HG02610 (cell line): ENCODE measurements around the gene RHBDD3.

Source experiments
- ATAC-seq: cut with Tn5 transposase; IDR thresholded peaks from one replicate; pipeline ENCODE4 v1.9.1; 2021; ENCODE audit warnings: mild to moderate bottlenecking, moderate library complexity; ENCODE audit not compliant: unreplicated experiment

Gene RHBDD3

DNA sequence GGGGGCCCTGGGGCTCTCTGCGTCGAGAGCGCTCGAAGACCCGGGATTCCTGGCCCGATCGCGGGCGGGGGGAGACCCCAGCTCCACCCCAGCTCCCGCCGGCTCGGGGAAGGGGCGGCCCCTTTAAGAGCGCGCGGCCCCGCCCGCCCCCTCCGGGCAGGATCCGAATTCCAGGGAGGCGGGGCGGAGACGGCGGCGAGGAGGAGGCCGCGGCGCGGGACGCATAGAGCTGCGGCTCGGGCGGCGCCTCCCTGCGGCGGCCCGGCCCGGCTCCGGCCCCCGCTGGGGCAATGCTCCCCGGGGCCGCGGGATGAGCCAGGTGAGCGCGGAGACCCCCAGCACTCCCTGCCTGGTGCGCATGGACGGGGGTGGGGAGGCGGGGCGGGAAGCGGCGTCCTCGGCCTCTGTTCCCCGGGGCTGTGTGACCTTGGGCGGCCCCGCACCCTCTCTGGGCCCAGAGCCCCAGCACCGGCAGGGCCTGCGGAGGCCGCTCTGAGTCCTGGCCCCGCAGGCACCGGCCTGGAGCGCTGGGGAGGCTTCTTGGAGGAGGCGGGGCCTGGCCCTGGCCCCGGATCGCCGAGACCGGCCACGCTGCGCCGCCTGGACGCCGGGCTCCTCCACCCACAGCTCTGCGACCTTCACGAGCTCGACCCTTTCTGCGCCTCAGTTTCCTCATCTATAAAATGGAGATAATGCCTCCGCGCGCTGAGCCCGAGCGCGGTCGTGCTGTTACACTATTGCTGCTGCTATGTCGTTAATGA lies 39.2 kb upstream of the RHBDD3 start:
- no peak for ATAC-seq

DNA sequence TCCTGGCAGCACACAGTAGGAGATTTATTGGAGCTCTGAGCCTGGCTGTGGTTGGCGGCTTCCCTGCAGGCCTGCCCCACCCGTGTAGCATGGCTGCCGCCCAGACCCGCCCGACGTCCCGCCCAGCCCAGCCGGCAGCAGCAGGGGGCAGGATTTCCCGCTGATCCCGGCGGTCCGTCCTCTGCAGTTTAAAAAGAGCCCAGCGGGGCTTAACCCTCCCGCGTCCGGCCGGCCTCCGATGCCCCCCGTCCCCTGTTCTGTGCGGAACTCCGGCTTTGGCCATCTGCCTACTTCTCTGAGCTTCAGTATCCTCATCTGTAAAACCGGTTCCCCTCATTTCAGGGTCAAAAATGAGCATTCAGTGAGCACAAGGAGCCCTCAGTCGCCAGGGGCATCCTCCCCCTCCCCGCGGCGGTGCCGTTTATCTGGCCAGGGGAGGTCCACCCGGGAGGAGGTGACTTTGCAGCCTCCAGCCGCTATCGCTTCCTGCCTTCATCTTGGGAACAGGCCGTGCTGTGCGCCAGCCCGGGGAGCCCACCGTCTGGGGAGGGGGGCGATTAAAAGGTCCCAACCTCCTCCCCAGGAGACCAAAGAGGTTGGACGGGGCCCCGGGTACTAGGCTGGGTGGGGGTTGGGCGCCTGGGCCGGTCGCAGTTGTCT lies 38.5 kb upstream of the RHBDD3 start, which contains the start of gene GAS2L1:
Gene GAS2L1 (plus strand): TSS at position 476 of the 660 bp plus-strand sequence. CDS start 1,456 bp downstream, outside the sequence.
- ATAC-seq, result no peak

DNA sequence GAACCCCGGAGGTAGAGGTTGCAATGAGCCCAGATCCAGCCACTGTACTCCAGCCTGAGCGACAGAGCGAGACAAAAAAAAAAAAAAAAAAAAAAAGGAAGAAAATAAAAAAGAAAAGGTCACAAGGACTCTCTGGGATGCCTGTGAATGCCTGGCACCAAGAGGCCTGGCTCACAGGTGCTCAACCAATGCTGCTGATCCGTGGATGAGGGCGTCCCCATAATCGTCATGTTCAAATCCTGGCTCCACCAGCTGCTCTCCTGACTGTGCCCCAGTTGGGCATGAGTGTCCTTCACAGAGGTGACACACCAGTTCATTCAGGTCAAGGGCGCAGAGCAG lies 38.0 kb upstream of the RHBDD3 start:
- ATAC-seq, result no peak

DNA sequence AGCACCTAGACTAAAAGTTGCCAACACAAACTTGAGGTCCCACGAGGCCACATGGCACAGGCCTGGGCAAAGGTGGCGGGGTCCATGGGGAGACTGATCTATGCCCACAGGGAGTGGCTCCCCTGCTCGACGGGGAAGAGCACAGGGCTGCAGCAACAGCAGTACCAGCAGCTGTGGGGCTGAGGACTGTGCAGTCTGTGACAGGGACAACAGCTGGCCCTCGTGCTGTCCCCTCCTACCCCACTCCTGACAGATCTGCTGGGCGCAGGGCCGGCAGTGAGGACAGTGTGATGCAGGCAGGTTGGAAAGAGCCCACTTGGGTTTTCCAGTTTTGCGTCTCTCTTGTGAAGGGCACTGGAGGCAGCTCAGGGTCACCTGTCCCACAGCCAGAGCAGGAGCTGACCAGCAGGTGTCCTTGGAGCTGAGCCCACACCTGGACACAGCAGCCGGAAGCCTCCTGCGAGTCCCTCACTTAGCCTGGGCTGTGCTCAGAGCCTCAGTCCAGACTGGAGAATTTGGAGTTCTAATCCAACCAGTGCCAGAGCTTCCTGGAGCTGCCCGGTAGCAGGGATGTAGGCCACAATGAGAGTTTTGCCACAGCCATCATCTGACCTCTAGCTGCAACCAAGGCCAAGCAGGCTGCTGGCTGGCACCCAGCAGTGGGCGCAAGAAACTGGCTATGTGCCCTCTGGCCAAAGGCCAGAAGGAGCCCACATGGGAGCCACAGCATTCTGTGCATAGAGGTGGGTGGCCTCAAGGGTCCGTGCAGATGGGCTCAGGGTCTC lies 35.1 kb upstream of the RHBDD3 start:
- no peak for ATAC-seq

DNA sequence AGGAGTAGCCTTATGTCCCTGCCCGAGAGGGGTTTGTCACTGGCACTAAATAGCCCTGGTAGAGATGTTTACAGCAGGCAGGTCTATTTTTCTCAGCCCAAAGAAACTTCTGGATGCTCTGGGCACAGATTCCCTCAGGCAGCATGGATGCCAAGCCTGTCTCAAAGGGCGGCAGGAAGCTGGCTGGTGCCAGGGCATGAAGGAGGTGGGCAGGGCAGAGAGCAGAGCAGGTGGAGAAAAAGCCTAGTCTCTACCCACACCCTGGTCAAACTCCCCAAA lies 34.6 kb upstream of the RHBDD3 start:
- no peak for ATAC-seq

DNA sequence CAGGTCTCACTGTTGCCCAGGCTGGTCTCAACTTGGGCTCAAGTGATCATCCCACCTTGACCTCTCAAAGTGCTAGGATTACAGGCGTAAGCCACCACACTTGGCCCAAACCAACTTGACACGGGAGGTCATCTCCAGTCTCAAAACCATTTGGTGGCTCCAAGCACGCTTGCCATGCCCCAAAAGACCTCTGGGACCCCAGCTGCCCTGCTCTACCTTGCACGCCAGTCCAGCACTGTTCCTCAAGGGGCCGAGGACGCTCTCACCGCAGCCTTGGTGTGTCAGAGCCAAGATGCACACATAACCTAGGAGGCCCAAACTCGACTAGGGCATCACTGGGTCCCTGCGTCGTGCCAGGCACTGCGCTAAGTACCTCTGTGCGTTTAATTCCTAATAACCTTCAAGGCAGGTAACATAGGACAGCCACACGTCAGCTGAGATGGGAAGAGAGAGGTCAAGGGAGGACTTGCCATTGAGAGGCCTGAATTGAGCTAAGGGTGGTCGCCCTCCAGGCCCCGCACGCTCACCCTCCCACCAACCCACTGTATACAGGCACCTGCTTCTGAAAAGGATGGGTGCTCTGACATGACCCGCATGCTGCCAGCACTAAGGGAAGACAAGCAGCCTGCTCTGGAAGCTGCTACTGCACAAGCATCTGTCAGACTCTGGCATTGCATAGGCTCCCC lies 34.1 kb upstream of the RHBDD3 start:
- no peak for ATAC-seq

DNA sequence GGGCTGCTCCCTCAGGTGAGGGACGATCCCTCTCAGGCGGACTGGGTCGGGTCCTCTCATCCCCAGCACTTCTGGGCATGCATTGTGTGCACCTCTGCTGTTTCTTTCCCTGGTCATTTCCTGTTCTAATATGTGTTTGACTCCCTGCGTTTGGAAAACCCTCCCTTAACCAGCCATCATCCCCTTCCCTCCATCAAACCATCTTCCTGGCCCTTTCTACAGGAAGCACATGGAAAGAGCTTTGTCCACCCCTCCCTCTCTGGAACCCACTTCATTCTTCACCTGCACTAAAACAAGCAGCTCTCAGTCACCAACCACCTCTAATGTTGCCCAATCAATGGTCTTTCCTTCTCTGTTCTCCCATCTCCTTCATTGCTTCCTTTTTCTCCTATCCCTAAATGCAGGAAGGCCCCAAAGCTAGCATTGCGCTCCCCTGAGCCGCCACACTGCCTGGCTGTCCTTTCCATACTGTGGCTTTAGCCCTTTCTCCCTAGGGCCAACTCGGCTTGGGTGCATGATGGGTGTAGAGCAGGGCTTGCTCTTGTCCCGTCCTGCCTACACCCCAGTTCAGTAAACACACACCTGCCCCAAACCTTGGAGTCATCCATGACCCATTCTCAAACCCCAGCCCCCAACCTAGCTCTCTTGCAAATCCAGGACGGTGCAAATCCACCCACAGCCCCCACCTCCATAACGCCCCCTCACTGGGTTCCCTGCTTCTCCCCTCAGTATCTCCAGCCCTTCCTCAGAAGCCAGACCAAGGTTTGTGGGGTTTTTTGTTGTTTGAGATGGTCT lies 33.2 kb upstream of the RHBDD3 start:
- ATAC-seq, result no peak

DNA sequence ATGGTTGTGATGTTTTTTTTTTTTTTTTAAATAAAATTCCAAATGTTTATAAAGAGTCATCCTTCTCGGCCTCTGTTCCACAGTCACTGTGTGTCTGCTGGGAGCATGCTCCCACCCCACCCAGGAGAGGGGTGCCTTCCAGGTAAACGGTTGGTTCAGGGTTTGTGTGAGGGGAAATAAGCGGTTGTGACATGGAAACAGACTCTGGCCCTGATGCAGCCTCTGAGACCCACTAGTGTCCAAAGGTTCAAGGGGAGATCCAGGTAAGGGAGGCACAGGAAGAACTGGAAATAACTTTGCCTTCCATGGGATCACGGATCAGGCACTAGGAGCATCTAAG lies 32.7 kb upstream of the RHBDD3 start:
- no peak for ATAC-seq

DNA sequence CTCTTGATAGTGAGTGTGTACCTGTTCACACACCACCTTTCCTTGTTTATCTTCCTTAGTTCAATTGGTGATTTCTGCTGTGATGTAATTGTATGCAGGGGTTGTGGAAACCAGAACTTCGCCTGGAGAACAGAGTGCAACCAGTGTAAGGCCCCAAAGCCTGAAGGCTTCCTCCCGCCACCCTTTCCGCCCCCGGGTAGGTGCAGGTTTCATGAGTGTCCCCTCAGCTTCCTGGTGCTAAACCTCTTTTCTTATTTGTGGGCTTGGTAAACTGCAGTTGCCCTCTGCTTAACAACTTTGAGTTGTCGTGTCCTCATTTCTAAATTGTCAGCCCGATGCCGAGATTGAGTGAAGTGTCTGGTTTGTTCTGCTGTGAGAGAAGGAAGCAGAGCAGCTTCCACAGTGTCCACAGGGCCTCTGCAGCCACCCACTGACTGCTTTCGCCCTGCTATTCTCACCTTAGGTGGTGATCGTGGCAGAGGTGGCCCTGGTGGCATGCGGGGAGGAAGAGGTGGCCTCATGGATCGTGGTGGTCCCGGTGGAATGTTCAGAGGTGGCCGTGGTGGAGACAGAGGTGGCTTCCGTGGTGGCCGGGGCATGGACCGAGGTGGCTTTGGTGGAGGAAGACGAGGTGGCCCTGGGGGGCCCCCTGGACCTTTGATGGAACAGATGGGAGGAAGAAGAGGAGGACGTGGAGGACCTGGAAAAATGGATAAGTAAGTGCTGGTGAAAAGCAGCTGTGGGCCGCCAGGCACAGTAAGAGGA lies 31.5 kb upstream of the RHBDD3 start:
- no peak for ATAC-seq

DNA sequence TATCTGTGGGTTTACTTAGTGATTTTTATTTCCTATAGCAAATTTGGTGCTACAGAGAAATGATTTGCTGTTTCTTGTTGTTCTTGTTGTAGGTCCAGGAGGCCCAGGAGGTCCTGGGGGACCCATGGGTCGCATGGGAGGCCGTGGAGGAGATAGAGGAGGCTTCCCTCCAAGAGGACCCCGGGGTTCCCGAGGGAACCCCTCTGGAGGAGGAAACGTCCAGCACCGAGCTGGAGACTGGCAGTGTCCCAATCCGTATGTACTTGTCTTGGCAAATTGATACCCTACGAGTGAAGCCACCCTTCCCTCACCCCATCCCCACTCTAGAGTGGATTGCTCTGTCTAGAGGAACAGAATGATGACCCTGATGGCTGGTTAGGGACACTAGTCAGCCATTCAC lies 30.9 kb upstream of the RHBDD3 start:
- no peak for ATAC-seq

DNA sequence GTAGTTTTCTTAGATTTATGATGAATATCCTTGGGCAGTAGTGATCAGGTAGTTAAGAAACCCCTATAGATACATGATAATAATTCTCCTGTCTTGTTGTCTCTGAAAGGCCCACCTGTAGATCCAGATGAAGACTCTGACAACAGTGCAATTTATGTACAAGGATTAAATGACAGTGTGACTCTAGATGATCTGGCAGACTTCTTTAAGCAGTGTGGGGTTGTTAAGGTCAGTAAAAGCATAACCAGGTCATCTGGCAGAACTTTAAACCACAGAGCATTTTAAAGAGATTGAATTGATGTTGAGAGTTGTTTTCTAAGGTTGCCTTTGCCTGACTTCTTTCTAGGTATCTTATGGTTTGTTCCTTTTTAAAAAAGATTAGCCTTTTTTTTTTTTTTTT lies 24.6 kb upstream of the RHBDD3 start:
- ATAC-seq, result no peak

DNA sequence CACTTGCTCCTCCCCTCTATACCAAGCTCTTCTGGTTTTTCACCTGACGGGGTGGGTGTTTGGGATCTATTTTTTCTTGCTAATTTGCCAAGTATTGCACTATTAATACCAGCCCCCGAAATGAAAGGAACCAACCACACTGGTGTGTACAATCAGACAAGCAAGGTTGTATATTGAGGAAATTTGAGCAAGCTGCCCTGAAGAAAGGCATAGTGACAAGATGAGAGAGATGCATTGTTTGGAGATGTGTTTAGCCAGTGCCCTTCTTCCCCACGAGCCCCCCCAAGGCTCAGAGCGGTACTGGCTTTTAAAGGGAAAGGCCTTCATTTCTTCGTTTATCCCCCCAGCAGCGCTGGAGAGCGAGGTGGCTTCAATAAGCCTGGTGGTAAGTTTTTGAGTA lies 23.4 kb upstream of the RHBDD3 start:
- ATAC-seq, result no peak

DNA sequence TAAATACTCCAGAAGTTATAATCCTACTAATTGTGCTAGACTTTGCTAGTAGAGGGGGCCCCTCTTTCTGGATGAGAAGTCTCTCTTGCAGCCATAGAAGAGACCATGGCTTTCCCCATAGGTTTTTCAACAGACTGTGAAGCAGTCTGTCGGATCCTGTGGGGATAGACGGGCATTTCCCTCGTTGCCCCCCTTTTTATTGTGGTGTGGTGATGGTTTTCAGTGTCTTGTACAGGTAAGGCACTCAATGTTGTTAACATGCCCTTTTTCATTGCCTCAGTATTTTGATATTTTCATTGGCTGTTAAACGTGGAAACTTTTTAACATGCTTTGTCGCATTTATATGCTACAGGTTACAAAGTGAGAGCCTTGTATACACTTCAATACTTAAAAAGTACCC lies 22.3 kb upstream of the RHBDD3 start:
- no peak for ATAC-seq

DNA sequence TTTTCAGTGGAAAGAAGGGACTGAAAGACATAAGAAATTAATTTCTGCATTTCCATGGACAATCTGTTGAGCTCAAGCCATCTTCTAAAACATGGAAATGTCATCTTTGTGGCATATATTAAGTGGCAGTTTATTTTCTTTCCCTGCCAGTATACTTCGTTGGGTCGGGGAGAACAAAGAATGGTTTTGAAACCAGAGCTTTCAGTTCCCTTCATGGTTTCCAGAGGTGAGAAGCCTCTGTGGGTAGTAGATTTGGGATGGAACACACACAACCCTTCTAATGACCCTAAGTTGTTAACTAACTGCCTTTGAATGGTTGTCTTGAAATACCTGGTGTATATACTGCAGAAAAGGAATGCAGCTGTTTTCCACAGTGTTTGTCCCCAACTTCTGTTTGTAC lies 21.1 kb upstream of the RHBDD3 start:
- ATAC-seq, result no peak

DNA sequence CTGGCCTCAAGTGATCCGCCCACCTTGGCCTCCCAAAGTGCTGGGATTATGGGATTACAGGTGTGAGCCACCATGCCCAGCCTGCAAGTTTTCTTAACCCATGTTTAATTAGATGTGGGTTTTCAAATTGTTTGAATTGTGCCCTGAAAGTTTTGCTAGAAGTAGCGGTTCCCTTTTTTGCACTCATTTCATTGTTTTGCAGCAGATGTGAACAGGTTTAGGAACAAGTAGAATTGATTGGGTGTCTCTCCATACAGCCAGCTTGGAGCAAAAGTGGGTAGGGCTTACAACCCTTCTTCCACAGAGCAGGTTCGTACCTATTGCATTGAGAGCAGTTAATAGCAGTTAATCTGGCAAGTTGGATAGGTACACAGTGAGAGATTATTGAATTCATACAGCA lies 16.4 kb upstream of the RHBDD3 start:
- no peak for ATAC-seq

DNA sequence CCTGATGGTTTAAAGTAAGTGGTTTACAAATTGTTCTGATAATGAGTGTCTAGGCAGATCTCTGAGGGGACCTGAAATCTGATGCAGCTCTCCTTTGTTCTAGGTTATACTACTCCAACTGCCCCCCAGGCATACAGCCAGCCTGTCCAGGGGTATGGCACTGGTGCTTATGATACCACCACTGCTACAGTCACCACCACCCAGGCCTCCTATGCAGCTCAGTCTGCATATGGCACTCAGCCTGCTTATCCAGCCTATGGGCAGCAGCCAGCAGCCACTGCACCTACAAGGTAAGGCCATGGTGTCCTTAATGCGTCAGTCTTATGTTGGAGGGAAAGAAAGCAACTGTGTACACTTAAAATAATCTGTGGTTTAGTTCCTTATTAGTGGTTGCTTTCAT lies 10.1 kb upstream of the RHBDD3 start:
- ATAC-seq, result no peak

DNA sequence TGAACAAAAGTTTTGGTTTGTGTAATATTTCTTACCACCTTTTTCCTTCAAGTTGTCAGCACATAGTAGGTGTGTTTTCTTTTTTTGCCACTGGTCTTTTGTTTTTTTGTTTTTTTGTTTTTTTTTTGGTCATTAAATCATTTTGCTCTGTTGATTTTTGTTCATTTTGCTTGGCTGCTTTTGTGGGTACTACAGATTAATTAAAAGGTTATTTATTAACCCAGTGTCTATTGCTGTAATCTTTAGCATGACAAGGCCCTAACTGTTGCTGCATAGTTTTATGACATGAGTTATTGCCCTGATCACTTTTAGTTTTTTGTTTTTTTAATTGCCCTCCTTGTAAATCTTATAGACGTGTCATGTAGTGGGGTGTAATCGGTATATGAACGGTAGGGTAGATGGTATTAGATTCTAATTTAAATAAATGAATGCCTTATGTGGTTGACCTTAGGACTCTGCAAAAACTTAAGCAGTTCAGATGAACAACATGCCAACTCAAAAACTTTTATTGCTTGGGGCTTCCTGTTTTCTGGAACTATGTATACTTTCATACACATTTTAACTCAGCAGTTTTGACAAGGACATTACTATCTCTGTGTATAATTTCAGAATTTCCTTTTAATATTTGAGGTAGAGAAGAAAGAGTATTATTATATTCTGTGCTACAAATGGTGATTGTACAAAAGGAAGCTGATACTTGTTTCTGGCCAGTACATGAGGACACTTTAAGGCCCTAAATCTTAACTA lies 8.2 kb upstream of the RHBDD3 start:
- ATAC-seq, result no peak

DNA sequence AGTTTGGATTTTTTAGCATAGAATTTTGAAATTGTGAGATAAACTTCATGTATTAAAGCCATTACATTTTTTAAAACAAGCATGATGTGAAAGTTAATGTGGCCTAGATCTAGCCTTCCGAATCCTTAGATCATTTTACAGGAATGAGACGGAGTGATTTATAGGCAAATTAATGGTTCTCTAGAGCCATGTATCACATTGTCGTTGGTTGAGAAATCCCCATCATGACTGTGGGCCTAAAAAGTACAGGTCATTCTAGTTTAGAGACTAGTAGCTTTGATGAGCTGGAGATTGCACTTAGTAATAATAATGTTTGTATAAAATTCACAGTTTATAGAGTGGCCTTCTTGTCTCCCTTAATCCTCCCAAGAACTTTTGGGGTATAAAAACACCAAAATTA lies 7.4 kb upstream of the RHBDD3 start:
- ATAC-seq, result no peak

DNA sequence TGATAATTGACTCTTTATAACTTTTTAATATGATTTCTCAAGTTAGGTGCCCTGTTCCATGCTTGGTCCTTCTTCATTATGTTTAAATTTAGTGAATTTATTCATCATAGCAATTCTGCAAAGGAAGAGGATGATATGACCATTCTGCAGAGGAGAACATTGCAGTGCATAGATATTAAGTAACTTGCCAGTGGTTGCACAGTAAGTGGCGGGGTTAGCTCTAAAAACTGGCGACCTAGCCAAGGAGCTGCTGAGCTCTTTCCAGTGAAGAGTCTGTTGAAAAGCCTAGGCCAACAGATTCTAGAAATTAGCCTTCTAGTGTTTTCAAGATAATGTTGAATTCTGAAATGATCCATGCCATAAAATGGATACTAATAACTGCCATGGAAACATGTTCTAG lies 4.8 kb upstream of the RHBDD3 start:
- ATAC-seq, result no peak
